HG03439 (cell line): ENCODE results near the gene DPY19L2.
"Not testable (repeated sequence)": the region's sequence is repeated elsewhere in the genome, so short reads cannot be mapped to it uniquely, and the experiment has no call there.

Source experiments
- ATAC-seq: cut with Tn5 transposase; IDR thresholded peaks from one replicate; pipeline ENCODE4 v1.9.1; 2021; ENCODE audit warnings: mild to moderate bottlenecking, moderate library complexity; ENCODE audit not compliant: unreplicated experiment

Gene DPY19L2

GRCh38 chr12:63538656-63539055, 129.6 kb downstream of the DPY19L2 start:
- not testable (repeated sequence) for ATAC-seq

DNA sequence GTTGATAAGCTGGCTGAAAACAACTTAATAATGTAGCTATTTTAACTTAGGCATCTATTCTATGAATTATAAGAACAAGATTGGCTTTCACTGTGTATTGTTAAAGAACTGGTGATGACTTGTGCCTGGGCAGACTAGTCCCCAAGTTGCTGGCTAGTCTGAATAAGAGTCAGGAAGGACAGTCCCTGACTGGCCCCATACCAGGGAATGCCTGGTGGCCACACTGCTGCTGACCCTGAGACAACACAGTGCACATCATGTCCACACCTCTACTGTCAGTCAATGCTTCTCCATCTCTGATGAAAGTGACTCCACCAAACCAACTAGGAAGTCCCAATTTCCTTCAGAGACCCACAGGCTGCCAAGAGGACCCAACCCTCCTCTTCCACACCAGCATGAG, 130.5 kb downstream of the DPY19L2 start:
- not testable (repeated sequence) for ATAC-seq

- ATAC-seq: not testable (repeated sequence)
Measured at GRCh38 chr12:63529641-63530040, 138.7 kb downstream of the DPY19L2 start.

DNA sequence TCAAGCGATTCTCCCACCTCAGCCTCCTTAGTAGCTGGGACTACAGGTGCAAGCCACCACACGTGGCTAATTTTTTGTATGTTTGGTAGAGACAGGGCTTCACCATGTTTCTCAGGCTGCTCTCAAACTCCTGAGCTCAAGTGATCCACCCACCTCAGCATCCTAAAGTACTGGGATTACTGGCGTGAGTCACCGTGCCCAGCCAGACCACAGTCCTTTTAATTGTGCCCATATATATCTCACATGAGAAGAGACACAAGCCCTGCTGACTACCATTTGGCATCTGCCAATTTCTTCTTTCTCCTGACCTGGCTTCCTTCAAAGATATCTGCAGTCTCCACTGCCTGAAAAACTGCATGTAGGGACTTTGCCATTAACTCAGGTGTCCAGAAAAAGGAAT, 142.5 kb downstream of the DPY19L2 start:
- no peak for ATAC-seq

DNA sequence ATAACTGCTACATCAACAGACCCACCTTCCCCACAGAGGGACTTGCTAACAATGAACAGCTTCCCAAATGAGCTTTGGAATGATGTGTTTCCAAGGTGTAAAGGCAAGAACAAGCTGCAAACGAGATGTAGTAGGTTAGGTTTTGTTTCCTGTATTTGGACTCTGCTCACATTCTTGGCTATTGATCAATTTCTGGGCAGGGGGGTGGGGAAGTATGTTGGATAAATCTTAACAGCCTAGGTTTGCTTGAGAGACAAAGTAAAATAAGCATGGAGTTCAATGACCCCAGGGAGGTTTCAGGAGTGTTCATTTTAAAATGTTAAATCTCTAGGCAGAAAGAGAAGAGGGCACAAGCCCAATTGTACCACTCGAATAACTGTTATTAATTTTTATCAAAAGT, 146.6 kb downstream of the DPY19L2 start:
- ATAC-seq: no peak
